Left ventricle myocardium superior (tissue), 1 donor: ENCODE data around the gene AGBL1. TPM values are rescaled to one million over a fixed set of nuclear protein-coding genes. Genes with fewer than 3 reads are reported as not detected.

ENCODE experiments used
- ATAC-seq: fragments of 200-7000 bp; cut with Tn5 transposase; one replicate; pipeline ENCODE4 v1.9.1; 2020; ENCODE audit warnings: mild to moderate bottlenecking, moderate library complexity
- DNase-seq: peaks from one replicate; pipeline ENCODE4 v3.0.0-alpha.2; 2020
- intact Hi-C: fragments of 100-400 bp; cut with micrococcal nuclease; formaldehyde crosslinking; loops from one replicate; pipeline ENCODE4 v1.11.0; 2022
- total RNA-seq: library from RNA; stranded (reverse); fragmentation: NEBNext Ultra II Directional; extraction: Animal tissue kit (Norgen Biotek cat#: 25700); gene quantifications from one replicate; pipeline ENCODE4 v1.2.1, GENCODE V29; 2021
- donor health status: DM: no; HTN: yes; CAD: no; lungs with severe emphysema.

AGBL1 gene
- total RNA-seq, 1 donor from 2014 or later, result not detected

DNA sequence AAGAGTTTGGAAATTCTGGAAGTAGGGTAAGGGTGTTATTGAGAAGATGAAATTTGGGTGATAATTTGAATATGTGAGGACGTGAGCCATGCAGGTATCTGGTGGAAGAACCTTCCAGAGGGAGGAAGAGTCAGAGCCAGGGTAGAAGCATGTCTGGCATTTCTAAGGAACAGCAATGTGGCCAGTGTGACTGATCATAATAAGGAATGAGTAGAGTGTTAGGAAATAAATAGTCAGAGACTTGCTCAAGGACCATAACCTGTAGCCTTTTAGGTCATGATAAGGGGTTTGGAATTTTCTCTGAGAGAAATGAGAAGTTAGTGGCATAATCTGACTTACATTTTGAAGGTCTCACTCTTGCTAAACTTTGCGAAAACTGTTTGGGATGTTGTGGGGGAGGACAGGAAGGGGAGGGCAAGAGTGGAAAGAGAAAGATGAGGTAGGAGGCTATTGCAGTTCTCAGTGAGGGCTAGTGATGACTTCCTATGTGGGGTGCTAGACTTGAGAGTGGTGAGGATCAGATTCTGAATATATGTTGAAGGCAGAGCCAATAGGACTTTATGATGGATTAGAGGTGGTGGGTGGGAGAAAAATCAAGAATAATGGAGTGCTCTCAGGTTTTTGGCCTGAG lies 568.3 kb downstream of the AGBL1 start:
- intact Hi-C loops, result no loop called here
- DNase-seq (no peak), ATAC-seq (no peak)

GRCh38 chr15:86649277-86649676 lies 569.6 kb downstream of the AGBL1 start:
- no peak for DNase-seq
- intact Hi-C loops, result no loop called here
- no peak for ATAC-seq

DNA sequence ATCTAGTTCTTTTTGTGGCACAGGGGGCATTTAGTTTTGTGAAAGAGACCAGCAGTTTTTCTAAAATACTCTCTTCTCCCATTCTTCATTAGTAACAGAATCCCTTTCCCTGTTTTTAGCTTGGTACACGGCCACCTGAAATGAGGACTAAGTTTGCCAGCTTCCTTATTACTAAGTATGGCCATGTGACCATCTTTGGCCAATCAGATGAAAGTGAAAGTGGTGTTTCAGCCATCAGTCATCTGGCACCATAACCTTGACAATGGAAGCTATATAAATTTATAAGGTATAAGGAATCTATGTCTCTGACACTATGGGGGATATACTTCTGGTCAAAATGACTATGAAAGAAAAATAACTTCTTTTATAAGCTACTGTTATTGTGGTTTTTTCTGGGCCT lies 570.4 kb downstream of the AGBL1 start:
- ATAC-seq (no peak), DNase-seq (no peak)
- intact Hi-C loops, result no loop called here

GRCh38 chr15:86653344-86654197 lies 573.9 kb downstream of the AGBL1 start:
- no peak for ATAC-seq
- DNase-seq, result no peak
- intact Hi-C loops, result no loop called here

DNA sequence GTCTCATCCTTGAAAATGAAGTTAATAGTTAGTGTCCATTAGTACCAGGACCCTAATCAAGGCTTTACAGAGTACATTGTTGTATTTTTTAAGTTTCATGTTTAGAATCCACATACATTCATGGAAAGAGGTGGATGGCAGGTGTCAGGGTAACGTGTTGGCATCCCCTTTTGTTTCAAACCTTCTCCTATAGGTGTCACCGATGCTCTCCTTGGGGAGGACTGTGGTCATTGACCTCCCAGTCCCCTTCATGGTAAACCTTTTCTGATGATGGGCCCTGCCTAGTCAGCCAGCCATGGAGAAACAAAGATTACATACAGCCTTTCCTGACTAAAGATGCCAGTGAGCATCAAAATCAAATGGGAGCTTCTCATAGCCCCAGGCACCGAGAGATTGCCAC lies 574.8 kb downstream of the AGBL1 start:
- no peak for ATAC-seq
- no peak for DNase-seq
- intact Hi-C loops, result no loop called here

- no peak for ATAC-seq
- intact Hi-C loops, result no loop called here
- DNase-seq, result no peak
Observed at GRCh38 chr15:86657305-86657704, 577.6 kb downstream of the AGBL1 start.

DNA sequence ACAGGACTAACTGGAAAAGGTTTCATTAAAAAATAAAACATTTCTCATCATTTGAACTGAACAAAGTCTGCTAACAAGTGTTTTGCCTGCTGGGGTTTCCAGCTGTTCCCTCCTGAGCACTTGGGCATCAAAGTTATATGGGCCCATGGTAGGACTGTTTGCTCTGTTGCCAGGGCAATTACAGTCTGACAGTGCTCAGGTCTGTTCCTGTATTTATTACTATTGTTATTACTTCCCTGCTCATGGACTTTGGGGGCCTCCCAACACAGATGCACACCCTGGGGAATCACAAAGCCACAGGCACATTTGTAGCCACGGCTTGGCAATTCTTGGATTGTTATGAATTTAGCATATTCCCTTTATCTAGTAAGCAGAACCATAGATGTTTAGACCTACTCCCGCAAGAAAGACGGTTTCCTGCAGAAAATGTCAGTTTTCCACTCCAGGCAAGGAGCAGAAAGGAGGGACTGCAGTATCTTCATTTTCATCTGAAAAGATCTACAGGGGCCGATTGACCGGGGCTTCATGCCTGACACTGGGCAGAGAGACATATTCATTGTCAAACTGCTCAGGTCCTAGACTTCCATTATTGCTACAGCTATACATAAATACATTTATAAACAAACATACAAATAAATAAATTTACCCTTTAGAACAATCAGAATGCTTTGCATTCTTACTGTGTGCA lies 580.2 kb downstream of the AGBL1 start:
- intact Hi-C loops, result no loop called here
- ATAC-seq (no peak), DNase-seq (no peak)

- intact Hi-C loops, result no loop called here
- DNase-seq (no peak), ATAC-seq (no peak)
Observed at GRCh38 chr15:86661580-86661979, 581.9 kb downstream of the AGBL1 start.

GRCh38 chr15:86663304-86663703 lies 583.6 kb downstream of the AGBL1 start:
- DNase-seq (no peak), ATAC-seq (no peak)
- intact Hi-C loops, result no loop called here

DNA sequence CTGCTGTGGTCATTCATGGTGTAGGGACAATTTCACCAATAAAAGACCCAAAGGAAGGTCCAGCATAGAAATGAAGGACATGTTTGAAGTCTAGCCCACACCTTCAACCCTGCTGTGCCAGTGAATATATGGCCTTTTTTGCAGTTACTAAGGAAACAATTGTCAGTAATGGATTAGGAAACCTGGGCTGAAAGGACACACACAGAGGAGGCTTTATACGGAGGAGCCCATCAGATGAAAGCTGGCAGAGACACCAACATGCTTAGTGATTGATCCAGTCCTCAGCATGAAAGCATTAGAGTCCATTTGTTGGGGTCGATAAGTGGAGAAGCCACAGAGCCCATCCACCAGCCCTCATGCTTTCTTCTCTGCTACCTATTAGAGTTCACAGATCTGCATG lies 584.3 kb downstream of the AGBL1 start:
- intact Hi-C loops, result no loop called here
- DNase-seq (no peak), ATAC-seq (no peak)

GRCh38 chr15:86664581-86664980 lies 584.9 kb downstream of the AGBL1 start:
- DNase-seq (no peak), ATAC-seq (no peak)
- intact Hi-C loops, result no loop called here

GRCh38 chr15:86676002-86676401 lies 596.3 kb downstream of the AGBL1 start:
- no peak for DNase-seq
- no peak for ATAC-seq
- intact Hi-C loops, result no loop called here

GRCh38 chr15:86677278-86677677 lies 597.6 kb downstream of the AGBL1 start:
- intact Hi-C loops, result no loop called here
- ATAC-seq, result no peak
- DNase-seq, result no peak

DNA sequence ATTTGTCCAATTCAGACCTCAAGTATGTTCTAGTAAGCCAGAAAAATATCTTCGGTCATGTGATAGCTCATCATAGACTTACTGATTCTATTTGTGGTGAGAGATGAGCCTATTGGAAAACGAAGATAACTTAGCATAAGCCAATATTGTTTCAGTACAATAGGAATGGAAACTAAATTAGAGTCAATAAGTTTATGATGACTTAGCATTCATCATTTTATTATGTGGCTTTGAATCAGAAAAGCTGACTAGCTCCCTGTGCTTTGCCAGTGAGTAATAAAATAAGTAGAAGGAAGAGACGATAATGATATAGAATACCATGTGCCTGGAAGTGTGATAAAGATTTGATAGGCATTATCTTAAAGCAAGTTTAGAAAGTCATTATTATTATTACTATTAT lies 605.6 kb downstream of the AGBL1 start:
- ATAC-seq (no peak), DNase-seq (no peak)
- intact Hi-C loops, result no loop called here

GRCh38 chr15:86689006-86689405 lies 609.3 kb downstream of the AGBL1 start:
- intact Hi-C loops, result no loop called here
- DNase-seq (no peak), ATAC-seq (no peak)

- no peak for ATAC-seq
- DNase-seq, result no peak
- intact Hi-C loops, result no loop called here
Observed at GRCh38 chr15:86690566-86690965, 610.9 kb downstream of the AGBL1 start.

- ATAC-seq, result no peak
- intact Hi-C loops, result no loop called here
Observed at GRCh38 chr15:86691091-86691663, 611.5 kb downstream of the AGBL1 start.

DNA sequence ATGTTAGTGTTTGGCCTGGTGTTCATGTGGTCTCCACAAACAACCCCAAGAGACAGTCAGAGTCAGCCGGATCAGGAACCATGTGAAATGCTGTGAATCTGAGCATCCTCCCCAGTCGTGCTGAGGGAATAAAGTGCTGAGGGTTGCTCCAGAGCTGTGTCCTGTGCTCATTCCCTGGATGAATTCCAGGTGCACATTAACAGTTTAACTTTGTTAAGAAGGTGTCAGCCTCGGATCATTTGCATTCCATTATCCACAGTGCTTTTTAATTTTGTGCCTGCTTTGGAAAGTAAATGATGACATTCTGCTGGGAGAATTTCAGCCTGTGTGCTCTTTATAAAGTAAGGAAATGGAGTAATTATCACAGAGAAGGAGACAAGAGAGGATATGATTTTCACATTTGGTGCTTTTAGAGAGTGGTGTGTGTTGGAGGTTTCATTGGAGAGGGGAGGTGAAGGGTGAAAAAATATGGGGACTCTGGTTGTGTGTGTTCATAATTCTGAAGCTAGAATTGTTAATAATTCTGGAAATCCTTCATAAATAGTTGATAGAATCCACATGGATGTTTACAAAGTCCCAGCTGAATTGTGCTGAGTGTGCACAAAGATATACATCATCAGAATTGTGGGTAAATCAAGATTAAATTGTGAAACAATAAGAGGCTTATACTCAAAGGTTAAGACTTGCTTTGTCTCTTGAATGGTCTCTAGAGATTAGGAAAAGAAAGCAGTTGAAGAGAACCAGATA lies 621.4 kb downstream of the AGBL1 start:
- DNase-seq (no peak), ATAC-seq (no peak)
- intact Hi-C loops, result no loop called here

More at GRCh38 chr15:86691091-86691663, 611.5 kb downstream of the AGBL1 start:
- DNase-seq, result no peak

DNA sequence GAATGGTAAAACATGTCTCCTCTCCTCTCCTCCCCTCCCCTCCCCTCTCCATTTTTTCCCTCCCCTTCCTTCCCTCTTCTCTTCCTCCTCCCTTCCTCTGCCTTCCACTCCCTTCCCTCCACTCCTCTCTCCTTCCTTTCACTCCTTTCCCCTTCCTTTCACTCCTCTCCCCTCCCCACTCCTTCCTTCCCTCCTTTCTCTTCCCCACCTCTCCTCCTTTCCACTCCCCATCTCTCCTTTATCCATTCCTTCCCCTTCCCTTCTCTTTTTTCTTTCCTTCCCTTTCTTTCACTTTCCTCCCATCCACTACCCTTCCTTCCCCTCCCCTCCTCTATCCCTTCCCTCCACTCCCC lies 621.9 kb downstream of the AGBL1 start:
- ATAC-seq, result no peak
- intact Hi-C loops, result no loop called here
- DNase-seq, result no peak
